Prostate gland (tissue), 2 donors: ENCODE data around the gene N4BP2.
"Not testable (repeated sequence)": the region's sequence is repeated elsewhere in the genome, so short reads cannot be mapped to it uniquely, and the experiment has no call there.

ENCODE experiments used
- POLR2A ChIP-seq: fragments of 450-650 bp; IDR thresholded peaks from one replicate; pipeline ENCODE4 v1.6.1; 2016; ENCODE audit warnings: antibody characterized with exemption, mild to moderate bottlenecking
- POLR2AphosphoS5 ChIP-seq: sonication (generic); formaldehyde crosslinking; IDR thresholded peaks from one replicate; pipeline ENCODE4 v1.6.1; 2017; ENCODE audit warnings: antibody characterized with exemption
- TF ChIP-seq, protein P1 (sequence below), 4 experiments: fragments of 200-600 bp in 2 of 4; fragments of 450-650 bp in 2 of 4; sonication (generic) in 2 of 4; IDR thresholded peaks; 1 replicate in 3 of 4; 2 replicates in 1 of 4; pipeline ENCODE4 v1.5.1; 2016 to 2019; ENCODE audit warnings: antibody characterized with exemption in 4 of 4, mild to moderate bottlenecking in 2 of 4, moderate library complexity in 2 of 4

DNA sequence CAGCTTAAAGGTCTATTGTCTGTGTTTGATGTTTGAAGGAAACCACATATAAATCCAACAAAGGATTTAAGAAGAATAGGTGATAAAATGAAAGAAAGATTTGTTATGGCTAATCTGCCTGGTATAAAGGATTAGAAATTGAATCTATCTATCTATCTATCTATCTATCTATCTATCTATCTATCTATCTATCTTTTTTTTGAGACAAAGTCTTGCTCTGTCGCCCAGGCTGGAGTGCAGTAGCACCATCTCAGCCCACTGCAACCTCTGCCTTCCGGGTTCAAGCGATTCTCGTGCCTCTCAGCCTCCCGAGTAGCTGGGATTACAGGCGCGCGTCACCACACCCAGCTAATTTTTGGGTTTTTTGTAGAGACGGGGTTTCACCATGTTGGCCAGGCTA lies 79.6 kb downstream of the N4BP2 start:
- TF ChIP-seq, protein P1, sequence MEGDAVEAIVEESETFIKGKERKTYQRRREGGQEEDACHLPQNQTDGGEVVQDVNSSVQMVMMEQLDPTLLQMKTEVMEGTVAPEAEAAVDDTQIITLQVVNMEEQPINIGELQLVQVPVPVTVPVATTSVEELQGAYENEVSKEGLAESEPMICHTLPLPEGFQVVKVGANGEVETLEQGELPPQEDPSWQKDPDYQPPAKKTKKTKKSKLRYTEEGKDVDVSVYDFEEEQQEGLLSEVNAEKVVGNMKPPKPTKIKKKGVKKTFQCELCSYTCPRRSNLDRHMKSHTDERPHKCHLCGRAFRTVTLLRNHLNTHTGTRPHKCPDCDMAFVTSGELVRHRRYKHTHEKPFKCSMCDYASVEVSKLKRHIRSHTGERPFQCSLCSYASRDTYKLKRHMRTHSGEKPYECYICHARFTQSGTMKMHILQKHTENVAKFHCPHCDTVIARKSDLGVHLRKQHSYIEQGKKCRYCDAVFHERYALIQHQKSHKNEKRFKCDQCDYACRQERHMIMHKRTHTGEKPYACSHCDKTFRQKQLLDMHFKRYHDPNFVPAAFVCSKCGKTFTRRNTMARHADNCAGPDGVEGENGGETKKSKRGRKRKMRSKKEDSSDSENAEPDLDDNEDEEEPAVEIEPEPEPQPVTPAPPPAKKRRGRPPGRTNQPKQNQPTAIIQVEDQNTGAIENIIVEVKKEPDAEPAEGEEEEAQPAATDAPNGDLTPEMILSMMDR (IDR thresholded peaks at IDR 0.05), result not testable (repeated sequence)
- not testable (repeated sequence) for TF ChIP-seq POLR2AphosphoS5, POLR2A
